Epithelial cell of esophagus (primary cell): ENCODE measurements around the gene E2F6.
A peak's percentile ranks its signal among the peaks of the same experiment; 100 is the strongest.

Experiments
- DNase-seq: peaks from one replicate; pipeline ENCODE4 v3.0.0; 2010; ENCODE audit warnings: low read depth
- H3K4me3 ChIP-seq: 2 replicates; pipeline ENCODE4 v1.5.1; 2011; ENCODE audit warnings: mild to moderate bottlenecking, low read length, control low read depth
- CTCF ChIP-seq: IDR thresholded peaks from 2 replicates; pipeline ENCODE4 v1.5.1; 2011; ENCODE audit warnings: low read depth, mild to moderate bottlenecking, low read length, control low read depth, inconsistent platforms; ENCODE audit not compliant: insufficient read depth; ENCODE audit errors: missing control alignments

E2F6 gene

DNA sequence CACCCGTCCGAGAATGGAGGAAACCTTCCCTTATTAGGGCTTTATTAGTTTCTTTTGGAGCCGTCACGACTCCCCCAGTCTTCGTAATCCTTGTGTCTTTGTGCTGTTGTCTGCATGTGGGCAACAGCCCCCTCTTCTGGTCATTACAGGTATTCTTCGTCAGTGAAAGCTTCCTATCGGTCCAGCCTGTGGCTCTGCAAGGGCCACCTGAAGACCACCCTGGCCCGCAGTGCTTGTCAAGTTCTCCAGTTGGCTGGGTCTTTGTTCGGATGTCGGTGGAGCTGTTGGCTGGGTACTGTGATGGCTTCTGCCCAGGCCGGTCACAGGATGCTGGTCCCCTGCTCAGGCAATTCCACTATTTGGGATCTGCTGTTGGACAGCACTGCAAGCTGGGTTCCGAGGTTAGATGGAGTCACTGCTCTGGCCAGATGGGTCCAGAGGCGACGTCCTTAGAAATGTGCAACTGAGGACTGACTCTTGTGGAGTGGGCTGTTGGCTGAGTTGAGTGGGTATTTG, 19.2 kb downstream of the E2F6 start:
- H3K4me3 ChIP-seq = no peak overlapping the region
- DNase-seq = peak; percentile 74
- TF ChIP-seq CTCF = peak; percentile 90

DNA sequence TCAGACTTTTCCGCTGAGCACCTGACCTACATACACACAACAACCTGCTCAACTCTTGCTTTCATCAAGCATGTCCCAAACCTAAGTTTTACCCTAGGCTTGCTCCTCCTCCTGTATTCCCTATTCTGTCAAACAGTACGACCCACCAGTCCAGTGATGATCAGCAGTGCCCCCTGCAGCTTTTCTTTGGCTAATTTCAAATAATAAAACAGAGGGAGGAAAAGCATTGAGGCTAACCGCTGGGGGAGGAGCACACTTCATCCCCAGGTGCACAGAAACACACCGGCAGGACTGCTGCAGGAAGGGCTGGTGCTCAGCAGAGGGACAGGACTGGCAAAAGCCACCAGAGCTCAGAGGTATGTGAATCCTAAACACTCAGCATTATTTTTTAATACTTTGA, 21.2 kb downstream of the E2F6 start:
- no peak for TF ChIP-seq CTCF
- no peak overlapping the region for H3K4me3 ChIP-seq
- DNase-seq = no peak

DNA sequence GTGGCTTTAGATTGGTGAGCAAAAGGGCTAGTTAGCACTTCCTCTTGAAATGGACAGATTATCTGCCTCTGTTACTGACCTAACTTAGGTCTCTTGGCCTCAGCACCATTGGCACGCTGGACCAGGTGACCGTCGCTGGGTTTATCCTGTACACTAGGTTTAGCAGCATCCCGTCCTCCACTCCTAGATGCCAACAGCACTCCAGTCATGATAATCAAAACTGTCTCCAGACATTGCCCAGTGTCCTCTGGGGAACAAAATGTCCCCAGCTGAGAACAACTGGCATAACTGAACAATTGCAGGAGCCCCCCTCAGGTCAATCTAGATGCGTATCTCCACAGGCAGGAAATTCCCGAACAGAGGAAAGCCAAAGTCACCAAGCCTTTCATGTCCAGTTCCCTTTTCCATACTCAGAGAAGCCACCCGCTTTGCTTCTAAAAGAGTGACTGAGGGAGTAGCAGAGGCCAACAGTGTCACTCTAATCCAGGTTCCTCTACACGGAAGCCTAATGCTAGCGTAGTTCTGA, 27.3 kb downstream of the E2F6 start:
- DNase-seq = no peak

GRCh38 chr2:11437602-11438001, 28.4 kb downstream of the E2F6 start:
- no peak for TF ChIP-seq CTCF
- no peak overlapping the region for H3K4me3 ChIP-seq
- no peak for DNase-seq

More for the DNA sequence above, 27.3 kb downstream of the E2F6 start:
- no peak overlapping the region for H3K4me3 ChIP-seq
- TF ChIP-seq CTCF = no peak

- no peak for TF ChIP-seq CTCF
- no peak overlapping the region for H3K4me3 ChIP-seq
- peak; percentile 24 for DNase-seq
Measured at GRCh38 chr2:11435036-11435435, 30.9 kb downstream of the E2F6 start.

DNA sequence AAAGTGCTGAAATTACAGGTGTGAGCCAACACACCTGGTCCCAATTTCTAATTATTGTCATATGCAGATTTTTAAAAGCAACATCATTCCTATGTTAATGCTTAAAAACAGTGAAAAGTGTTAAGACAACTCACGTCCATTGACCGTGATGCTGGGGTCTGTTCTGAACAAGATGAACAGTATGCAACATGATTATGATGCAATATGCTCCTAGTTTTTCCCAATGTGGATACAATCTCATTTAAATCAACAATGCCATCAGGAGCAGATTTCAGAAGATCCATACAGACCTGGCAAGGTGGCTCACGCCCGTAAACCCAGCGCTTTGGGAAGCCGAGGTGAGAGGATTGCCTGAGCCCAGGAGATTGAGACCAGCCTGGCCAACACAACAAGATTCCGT, 31.5 kb downstream of the E2F6 start:
- H3K4me3 ChIP-seq = no peak overlapping the region
- TF ChIP-seq CTCF = no peak
- no peak for DNase-seq

- DNase-seq = no peak
- no peak for TF ChIP-seq CTCF
- H3K4me3 ChIP-seq = no peak overlapping the region
Measured at GRCh38 chr2:11433822-11434221, 32.1 kb downstream of the E2F6 start.
